ENCODE results near the gene CAVIN3.

CAVIN3 gene

DNA sequence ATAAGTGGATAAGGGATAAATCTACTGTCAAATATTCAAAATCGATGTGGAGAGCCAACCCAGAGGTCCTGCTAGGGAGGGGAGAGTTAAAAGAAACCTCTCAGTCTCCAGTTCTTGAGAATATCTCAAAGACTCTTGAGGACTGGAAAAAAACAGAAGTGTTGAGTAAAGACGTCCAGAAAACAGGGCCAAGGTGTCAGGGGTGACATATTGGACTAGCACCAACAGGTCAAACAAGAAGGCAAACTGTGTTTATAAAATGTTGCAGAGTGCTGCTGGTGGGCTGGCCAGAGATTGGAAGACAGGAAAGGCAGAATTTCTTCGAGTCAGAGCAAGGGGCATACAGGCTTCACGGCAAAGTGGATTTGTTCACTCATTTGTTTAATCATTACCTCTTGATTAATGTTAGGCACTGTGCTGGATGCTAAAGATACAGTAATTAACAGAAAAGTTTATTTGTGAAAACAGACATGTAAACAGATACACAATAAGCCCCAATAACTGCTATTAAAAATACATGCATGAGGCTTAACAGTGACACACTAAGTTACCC lies 36.3 kb upstream of the CAVIN3 start:
- no peak overlapping the region for H3K4me3 ChIP-seq (ENCODE audit: low read length)
- TF ChIP-seq, protein P1, sequence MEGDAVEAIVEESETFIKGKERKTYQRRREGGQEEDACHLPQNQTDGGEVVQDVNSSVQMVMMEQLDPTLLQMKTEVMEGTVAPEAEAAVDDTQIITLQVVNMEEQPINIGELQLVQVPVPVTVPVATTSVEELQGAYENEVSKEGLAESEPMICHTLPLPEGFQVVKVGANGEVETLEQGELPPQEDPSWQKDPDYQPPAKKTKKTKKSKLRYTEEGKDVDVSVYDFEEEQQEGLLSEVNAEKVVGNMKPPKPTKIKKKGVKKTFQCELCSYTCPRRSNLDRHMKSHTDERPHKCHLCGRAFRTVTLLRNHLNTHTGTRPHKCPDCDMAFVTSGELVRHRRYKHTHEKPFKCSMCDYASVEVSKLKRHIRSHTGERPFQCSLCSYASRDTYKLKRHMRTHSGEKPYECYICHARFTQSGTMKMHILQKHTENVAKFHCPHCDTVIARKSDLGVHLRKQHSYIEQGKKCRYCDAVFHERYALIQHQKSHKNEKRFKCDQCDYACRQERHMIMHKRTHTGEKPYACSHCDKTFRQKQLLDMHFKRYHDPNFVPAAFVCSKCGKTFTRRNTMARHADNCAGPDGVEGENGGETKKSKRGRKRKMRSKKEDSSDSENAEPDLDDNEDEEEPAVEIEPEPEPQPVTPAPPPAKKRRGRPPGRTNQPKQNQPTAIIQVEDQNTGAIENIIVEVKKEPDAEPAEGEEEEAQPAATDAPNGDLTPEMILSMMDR (conservative IDR thresholded peaks at IDR 0.05; ENCODE audit: low read depth, low read length): no peak
- DNase-seq (ENCODE audit: low read depth): no peak

DNA sequence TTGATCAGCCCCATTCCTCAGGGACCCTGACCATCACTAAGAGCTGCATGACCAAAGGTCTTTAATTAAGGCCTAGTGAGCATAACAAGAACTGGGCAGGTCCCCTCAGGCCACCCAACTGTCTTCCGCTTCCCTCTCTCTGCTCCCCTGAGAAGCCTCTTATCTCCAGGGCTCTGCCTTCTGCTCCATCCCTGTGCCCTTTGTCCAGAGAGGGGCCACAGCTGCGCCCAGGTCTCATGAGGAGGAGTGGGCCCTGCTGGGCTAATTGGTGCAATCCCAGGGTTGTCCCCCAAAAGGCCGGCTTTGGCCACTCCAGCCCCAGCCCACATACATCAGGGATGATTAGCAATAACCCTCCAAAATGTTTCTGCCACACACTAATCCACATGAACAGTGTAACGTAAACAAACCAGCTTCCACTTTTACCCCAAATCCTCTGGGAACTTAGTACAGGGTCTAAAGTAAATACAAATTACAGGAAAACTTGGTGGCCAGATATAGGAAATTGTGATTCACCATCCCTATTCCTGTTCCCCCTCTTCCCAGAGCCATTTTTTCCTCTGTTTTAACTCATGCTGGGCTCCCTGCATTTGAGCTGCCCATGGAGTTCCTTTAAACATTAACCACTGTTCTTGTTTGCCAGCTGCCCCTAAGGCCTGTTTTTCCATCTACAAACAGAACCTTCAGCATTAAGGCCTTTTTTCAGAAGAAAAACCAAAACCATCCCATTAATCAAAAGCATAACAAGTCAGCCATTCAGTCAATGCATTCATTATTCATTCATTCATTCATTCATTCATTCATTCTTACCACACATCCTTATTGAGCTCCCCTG lies 34.6 kb upstream of the CAVIN3 start:
- TF ChIP-seq, protein P1 (conservative IDR thresholded peaks at IDR 0.05; ENCODE audit: low read depth, low read length): no peak
- no peak overlapping the region for H3K4me3 ChIP-seq (ENCODE audit: low read length)
- DNase-seq (ENCODE audit: low read depth): no peak

DNA sequence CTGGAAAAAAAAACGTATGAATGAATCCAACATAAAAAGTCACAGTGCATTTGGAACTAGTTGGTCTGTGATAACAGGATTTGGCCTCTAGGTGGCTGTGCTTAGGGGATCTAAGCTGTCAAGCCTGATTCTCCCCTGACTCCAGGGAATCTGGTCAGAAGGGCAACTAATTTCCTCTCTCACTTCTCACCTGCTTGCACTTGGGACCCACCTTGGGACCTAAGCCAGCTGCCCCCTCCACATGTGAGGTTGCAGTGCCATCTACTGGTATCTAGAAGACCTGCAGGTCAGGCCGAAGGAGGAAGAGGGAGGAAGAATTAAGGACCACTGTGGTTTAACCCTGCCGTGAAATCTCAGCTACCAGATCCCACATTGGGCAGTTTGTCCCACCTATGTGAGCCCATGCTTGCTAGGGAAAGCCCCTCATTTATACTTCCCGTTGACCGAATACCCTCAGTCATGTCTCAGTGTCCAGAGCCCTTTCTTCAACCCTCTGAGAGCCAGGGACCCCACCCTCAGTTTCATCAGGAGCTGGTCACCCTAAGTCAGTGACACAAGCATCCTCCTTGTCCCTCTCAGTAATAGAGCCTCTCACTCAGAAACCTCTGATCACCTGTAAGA lies 33.2 kb upstream of the CAVIN3 start:
- peak; percentile 10 for DNase-seq (ENCODE audit: low read depth)
- TF ChIP-seq, protein P1 (conservative IDR thresholded peaks at IDR 0.05; ENCODE audit: low read depth, low read length): peak; percentile 94

DNA sequence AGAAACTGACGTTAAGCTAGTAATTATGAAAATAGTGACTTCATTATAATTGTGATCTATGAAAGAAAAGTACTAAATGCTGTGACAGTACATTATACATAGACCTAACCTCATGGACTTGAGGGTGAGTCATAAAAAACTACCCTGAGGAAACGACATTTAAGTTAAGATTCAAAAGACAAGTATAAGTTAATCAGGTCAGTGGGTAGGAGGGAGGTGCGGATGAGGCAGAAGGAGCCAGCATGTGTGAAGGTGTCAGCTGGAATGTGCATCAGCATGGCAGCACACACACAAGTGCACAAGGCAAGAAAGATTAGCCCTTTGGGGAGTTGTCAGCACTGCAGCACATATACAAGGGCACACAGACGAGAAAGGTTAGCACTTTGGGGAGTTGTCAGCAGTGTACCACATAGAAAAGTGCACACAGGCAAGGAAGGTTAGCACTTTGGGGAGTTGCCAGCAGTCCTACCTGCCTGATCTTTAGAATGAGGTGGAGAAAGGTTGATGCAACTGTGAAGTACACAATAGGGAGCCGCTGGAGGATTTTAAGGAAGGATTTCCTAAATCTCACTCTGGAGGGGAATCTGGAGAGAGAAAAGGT lies 31.6 kb upstream of the CAVIN3 start:
- no peak overlapping the region for H3K4me3 ChIP-seq (ENCODE audit: low read length)
- TF ChIP-seq, protein P1 (conservative IDR thresholded peaks at IDR 0.05; ENCODE audit: low read depth, low read length): no peak
- DNase-seq (ENCODE audit: low read depth): no peak

More for the DNA sequence above, 33.2 kb upstream of the CAVIN3 start:
- no peak overlapping the region for H3K4me3 ChIP-seq (ENCODE audit: low read length)

DNA sequence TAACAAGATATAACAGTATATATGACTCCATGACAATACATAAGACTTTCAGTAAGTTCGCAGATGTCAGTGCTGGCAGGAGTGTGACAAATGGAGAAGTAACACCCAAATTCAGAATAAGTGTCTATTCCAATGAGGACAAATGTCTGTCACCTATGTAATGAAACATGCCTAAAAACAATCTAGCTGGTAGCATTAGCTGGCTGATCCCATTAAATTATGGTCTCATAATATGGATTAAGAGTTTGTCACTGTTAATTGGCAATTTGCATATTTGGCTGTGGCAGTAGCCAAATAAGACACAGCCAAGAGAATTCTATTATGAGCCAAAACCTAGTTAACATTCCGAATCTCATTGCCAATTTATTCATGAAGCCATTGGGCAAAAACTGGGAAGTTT lies 30.2 kb upstream of the CAVIN3 start:
- TF ChIP-seq, protein P1 (conservative IDR thresholded peaks at IDR 0.05; ENCODE audit: low read depth, low read length): no peak
- DNase-seq (ENCODE audit: low read depth): no peak
- no peak overlapping the region for H3K4me3 ChIP-seq (ENCODE audit: low read length)

DNA sequence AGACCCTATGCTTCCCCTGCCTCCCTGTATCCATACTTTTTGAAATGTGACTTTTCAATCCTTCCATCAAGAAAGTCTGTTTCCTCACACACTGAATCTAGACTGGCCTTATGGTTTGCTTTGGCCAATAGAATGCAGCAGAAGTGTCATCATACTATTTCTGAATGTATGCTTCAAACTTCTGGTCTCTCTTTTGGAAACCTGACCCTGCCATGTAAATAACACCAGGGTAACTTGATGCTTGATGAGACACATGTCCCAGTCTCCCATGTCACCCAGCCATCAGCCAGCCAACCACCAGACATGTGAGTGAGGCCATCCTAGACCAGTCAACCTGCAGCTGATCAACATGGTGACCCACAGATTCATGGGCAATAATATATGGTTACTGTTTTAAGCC lies 29.7 kb upstream of the CAVIN3 start:
- DNase-seq (ENCODE audit: low read depth): no peak
- TF ChIP-seq, protein P1 (conservative IDR thresholded peaks at IDR 0.05; ENCODE audit: low read depth, low read length): no peak
- no peak overlapping the region for H3K4me3 ChIP-seq (ENCODE audit: low read length)

All from retinal pigment epithelial cell (primary cell).